Right forelimb (tissue), 1 donor: Measurements from ENCODE around the gene RTP1.
"Not testable (repeated sequence)": the region's sequence is repeated elsewhere in the genome, so short reads cannot be mapped to it uniquely, and the experiment has no call there.

ENCODE experiments used
- DNase-seq: peaks from one replicate; pipeline ENCODE4 v3.0.0-alpha.2; 2018

Gene RTP1

GRCh38 chr3:187199463-187200050 lies 2.3 kb downstream of the RTP1 start:
- DNase-seq, result not testable (repeated sequence)

- DNase-seq, result no peak
Measured at GRCh38 chr3:187205683-187206082, 8.4 kb downstream of the RTP1 start.

GRCh38 chr3:187207062-187207461 lies 9.8 kb downstream of the RTP1 start:
- DNase-seq, result no peak

- no peak for DNase-seq
Measured at GRCh38 chr3:187207624-187208023, 10.3 kb downstream of the RTP1 start.

- no peak for DNase-seq
Measured at GRCh38 chr3:187208159-187208558, 10.9 kb downstream of the RTP1 start.

GRCh38 chr3:187209491-187209890 lies 12.2 kb downstream of the RTP1 start:
- no peak for DNase-seq

GRCh38 chr3:187210091-187210490 lies 12.8 kb downstream of the RTP1 start:
- no peak for DNase-seq

GRCh38 chr3:187210545-187211327 lies 13.4 kb downstream of the RTP1 start:
- DNase-seq, result no peak

GRCh38 chr3:187211532-187212195 lies 14.4 kb downstream of the RTP1 start:
- no peak for DNase-seq

GRCh38 chr3:187212196-187212545 lies 14.9 kb downstream of the RTP1 start:
- DNase-seq, result no peak

- no peak for DNase-seq
Measured at GRCh38 chr3:187212705-187213104, 15.4 kb downstream of the RTP1 start.

- no peak for DNase-seq
Measured at GRCh38 chr3:187213616-187214015, 16.3 kb downstream of the RTP1 start.

- DNase-seq, result no peak
Measured at GRCh38 chr3:187215460-187215859, 18.2 kb downstream of the RTP1 start.

- DNase-seq, result no peak
Measured at GRCh38 chr3:187222801-187223200, 25.5 kb downstream of the RTP1 start.

GRCh38 chr3:187223799-187224198 lies 26.5 kb downstream of the RTP1 start:
- no peak for DNase-seq

- DNase-seq, result no peak
Measured at GRCh38 chr3:187227658-187228258, 30.5 kb downstream of the RTP1 start.

GRCh38 chr3:187228740-187229139 lies 31.5 kb downstream of the RTP1 start:
- DNase-seq, result no peak

- no peak for DNase-seq
Measured at GRCh38 chr3:187230011-187230410, 32.7 kb downstream of the RTP1 start.

- DNase-seq, result no peak
Measured at GRCh38 chr3:187236962-187237361, 39.7 kb downstream of the RTP1 start.

- DNase-seq, result no peak
Measured at GRCh38 chr3:187237741-187238140, 40.5 kb downstream of the RTP1 start.

GRCh38 chr3:187238239-187238638 lies 41.0 kb downstream of the RTP1 start:
- no peak for DNase-seq

GRCh38 chr3:187238835-187239234 lies 41.5 kb downstream of the RTP1 start:
- DNase-seq, result not testable (repeated sequence)

GRCh38 chr3:187242435-187242834 lies 45.1 kb downstream of the RTP1 start:
- DNase-seq, result no peak

- no peak for DNase-seq
Measured at GRCh38 chr3:187242900-187243299, 45.6 kb downstream of the RTP1 start.
